AG09319 (cell line): Measurements from ENCODE around the gene GTF2A1.
"Not testable (repeated sequence)": the region's sequence is repeated elsewhere in the genome, so short reads cannot be mapped to it uniquely, and the experiment has no call there.

Experiments used
- DNase-seq: peaks from one replicate; pipeline ENCODE4 v3.0.0-alpha.2; 2010; ENCODE audit warnings: low read depth; ENCODE audit errors: extremely low read depth
- TF ChIP-seq, protein P1 (sequence below): IDR thresholded peaks from 2 replicates; pipeline ENCODE4 v1.5.1; 2011; ENCODE audit warnings: low read depth, mild to moderate bottlenecking, inconsistent platforms, low read length, moderate library complexity

GTF2A1 gene

DNA sequence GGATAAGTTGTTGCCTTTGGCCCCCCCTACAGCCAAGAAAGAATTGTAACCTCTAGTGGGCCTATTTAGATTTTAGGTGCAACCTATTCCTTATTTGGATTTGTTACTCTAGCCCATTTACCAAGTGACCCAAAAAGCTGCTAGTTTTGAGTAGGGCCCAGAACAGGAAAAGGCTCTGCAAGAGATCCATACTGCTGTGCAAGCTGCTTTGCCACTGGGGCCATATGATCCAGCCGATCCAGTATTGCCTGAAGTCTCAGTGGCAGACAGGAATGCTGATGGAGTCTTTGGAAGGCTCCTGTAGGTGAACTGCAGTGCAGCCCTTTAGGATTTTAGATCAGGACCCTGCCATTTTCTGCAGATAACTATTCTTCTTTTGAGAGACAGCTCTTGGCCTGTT is 12.9 kb upstream of the GTF2A1 start:
- TF ChIP-seq, protein P1, sequence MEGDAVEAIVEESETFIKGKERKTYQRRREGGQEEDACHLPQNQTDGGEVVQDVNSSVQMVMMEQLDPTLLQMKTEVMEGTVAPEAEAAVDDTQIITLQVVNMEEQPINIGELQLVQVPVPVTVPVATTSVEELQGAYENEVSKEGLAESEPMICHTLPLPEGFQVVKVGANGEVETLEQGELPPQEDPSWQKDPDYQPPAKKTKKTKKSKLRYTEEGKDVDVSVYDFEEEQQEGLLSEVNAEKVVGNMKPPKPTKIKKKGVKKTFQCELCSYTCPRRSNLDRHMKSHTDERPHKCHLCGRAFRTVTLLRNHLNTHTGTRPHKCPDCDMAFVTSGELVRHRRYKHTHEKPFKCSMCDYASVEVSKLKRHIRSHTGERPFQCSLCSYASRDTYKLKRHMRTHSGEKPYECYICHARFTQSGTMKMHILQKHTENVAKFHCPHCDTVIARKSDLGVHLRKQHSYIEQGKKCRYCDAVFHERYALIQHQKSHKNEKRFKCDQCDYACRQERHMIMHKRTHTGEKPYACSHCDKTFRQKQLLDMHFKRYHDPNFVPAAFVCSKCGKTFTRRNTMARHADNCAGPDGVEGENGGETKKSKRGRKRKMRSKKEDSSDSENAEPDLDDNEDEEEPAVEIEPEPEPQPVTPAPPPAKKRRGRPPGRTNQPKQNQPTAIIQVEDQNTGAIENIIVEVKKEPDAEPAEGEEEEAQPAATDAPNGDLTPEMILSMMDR: no peak
- no peak for DNase-seq

DNA sequence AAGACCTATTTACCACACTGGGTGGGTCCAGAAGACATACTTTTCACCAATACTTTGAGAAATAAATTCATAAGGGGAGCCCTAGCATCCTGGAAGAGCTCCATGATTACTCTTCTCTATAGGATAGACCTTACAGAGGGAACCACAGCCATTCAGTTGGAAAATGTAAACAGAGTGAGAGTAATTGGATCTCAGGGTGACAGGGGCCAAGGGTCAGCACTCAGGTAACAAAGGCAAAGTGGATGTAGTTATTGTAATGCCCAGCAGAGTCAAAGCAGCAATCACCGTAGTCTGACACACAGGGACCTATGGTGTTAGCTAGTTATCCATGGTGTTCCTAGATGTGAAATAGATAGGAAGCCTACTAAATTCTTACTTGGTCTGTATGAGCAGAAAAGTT is 10.8 kb upstream of the GTF2A1 start:
- DNase-seq: no peak
- TF ChIP-seq, protein P1: no peak

DNA sequence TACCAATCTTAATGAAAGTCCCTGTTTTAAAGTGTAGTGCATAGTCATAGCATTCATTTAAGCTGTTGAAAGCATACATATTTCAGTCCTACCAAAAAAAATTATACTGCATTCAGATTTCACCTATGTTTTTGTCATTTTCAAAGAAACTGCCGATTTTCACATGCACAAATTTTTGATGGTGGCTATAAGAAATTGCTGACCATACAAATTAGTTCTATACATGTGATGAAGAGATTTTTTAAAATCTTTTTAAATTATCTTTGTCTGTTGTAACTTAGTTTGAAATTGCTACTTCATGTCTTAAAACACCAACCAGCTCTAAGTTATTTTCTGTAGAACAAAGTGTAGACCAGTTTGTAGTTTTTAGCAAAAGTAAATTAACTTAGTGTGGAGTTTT is 3.5 kb upstream of the GTF2A1 start:
- TF ChIP-seq, protein P1: no peak
- DNase-seq: no peak

DNA sequence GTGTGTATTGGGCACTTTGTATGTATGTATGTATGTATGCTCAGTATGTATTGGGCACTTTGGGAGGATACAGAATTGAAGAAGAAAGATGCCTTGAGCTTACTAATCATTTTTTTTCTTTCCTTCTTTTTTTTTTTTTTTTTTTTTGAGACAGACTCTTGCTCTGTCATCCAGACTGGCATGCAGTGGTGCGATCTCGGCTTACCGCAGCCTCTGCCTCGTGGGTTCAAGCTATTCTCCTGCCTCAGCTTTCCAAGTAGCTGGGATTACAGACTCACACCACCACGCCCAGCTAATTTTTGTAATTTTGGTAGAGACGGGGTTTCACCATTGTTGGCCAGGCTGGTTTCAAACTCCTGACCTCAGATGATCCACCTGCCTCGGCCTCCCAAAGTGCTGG is 3.0 kb upstream of the GTF2A1 start:
- DNase-seq: not testable (repeated sequence)

DNA sequence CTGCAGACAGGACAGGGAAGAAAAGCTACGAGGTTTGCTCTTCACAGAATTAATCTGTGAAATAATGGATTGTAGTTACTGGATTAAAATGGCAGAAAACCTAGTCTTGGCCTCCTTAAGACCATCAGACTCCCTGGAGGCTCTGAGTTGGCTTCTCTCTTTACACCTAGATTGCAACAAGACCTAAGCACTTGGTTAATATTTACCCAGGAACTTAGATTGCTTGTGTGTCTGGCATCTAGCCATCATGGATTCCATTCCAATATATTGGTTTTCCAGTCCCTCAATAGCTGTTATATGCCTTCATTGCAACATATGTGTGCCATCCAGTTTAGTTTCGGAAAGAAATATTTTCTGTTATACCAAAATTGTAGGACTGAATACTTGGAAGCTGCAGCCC is 1.9 kb upstream of the GTF2A1 start:
- TF ChIP-seq, protein P1: no peak
- DNase-seq: no peak

DNA sequence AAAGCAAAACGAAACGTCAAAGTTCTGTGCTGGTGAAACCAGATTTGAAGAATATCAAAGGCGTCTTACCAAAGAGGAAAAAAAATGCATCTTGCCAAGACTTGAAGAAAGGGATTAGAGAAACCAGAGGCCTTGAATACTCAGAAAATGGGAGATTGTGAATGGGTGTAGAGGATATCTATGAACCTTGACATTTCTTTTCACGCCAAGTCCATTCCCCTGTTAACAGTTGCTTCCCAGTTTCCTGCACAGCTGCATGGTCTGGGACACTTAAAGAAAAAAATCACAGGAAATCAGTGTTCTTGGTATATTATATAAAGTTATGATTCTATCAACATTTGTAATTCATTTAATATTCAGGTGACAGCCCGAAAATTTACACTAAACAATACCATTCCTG is 1.4 kb upstream of the GTF2A1 start:
- TF ChIP-seq, protein P1: no peak

DNA sequence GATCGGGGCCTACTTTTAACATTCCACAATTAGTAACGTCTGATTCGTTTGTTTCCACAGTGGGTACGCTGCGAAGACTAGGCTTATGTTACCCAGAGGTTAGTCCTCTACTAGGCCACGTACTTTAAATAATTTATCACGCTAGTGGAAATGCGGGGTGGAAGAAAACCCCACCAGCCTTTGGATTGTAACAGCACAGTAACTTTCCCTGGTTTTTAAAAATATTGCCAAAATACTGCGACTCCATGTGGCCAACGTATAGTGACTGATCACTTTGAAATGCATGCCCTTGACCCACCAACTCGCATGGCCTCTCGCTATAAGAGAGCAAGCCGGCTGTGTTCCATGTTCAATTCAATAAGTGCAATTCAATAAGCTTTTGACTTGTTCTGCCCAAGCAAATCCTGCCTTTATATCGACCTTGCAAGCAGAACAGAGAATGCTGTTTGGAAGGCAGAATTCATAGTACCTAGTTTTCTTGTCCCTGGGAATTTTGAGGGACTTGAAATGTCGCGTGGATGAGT is 882 bp upstream of the GTF2A1 start:
- TF ChIP-seq, protein P1: no peak
- no peak for DNase-seq

More for the DNA sequence above, 1.4 kb upstream of the GTF2A1 start:
- DNase-seq: no peak

DNA sequence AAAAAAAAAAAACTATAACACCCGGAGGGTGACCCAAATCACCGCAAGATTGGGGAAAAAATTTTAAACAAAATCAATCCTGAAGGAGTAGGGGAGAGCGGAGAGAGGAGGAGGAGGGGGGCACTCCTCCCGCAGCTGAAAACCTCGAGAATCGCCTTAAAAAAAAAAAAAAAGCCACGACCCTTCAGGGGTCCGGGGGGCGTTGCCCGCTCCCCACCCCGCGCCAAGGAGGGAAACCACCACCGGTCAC is 254 bp downstream of the GTF2A1 start:
- no peak for DNase-seq
- TF ChIP-seq, protein P1: no peak
